Left ventricle myocardium inferior (tissue), 1 donor: Measurements from ENCODE around the gene LARGE1. TPM values are rescaled to one million over a fixed set of nuclear protein-coding genes. Genes with fewer than 3 reads are reported as not detected.

Experiments
- DNase-seq: peaks from one replicate; pipeline ENCODE4 v3.0.0-alpha.2; 2020
- H3K27ac ChIP-seq: fragments of 200-600 bp; replicated peaks from 2 replicates; pipeline ENCODE4 v1.8.0; 2021
- H3K27me3 ChIP-seq: fragments of 200-600 bp; 2 replicates; pipeline ENCODE4 v1.8.0; 2021; ENCODE audit warnings: low read depth
- H3K36me3 ChIP-seq: fragments of 200-600 bp; 2 replicates; pipeline ENCODE4 v1.8.0; 2021
- H3K4me1 ChIP-seq: fragments of 200-600 bp; 2 replicates; pipeline ENCODE4 v1.8.0; 2021
- H3K4me3 ChIP-seq: fragments of 200-600 bp; 2 replicates; pipeline ENCODE4 v1.8.0; 2021; ENCODE audit warnings: mild to moderate bottlenecking, moderate library complexity
- H3K9me3 ChIP-seq: fragments of 200-600 bp; replicated peaks from 2 replicates; pipeline ENCODE4 v1.8.0; 2021
- CTCF ChIP-seq: fragments of 200-600 bp; IDR thresholded peaks from 2 replicates; pipeline ENCODE4 v1.8.0; 2021; ENCODE audit warnings: antibody characterized with exemption, mild to moderate bottlenecking, borderline replicate concordance
- intact Hi-C: fragments of 100-400 bp; cut with micrococcal nuclease; formaldehyde crosslinking; loops from one replicate; pipeline ENCODE4 v1.11.0; 2022
- total RNA-seq: library from RNA; stranded (reverse); fragmentation: NEBNext Ultra II Directional; extraction: Animal tissue kit (Norgen Biotek cat#: 25700); gene quantifications from one replicate; pipeline ENCODE4 v1.2.1, GENCODE V29; 2021
- donor health status: DM: no; HTN: yes; CAD: no; lungs with severe emphysema.

Gene LARGE1
- total RNA-seq, 1 donor from 2014 or later: 117 TPM

GRCh38 chr22:33353502-33353901 lies 566.8 kb downstream of the LARGE1 start:
- Histone ChIP-seq H3K9me3 (no peaks in the 10 kb centered on the region), H3K27ac (no peak overlapping the region), H3K4me3 (no peak overlapping the region), H3K36me3 (peaks cover 13% of the 10 kb centered on the region), H3K27me3 (no peaks in the 10 kb centered on the region), H3K4me1 (peaks cover 28% of the 10 kb centered on the region)
- DNase-seq: no peak
- TF ChIP-seq CTCF: no peak
- intact Hi-C loops: no loop called here

GRCh38 chr22:33352768-33353167 lies 567.5 kb downstream of the LARGE1 start:
- Histone ChIP-seq H3K9me3 (no peaks in the 10 kb centered on the region), H3K4me1 (peaks cover 28% of the 10 kb centered on the region), H3K36me3 (peaks cover 13% of the 10 kb centered on the region), H3K27ac (no peak overlapping the region), H3K27me3 (no peaks in the 10 kb centered on the region), H3K4me3 (no peak overlapping the region)
- TF ChIP-seq CTCF: no peak
- DNase-seq: no peak
- intact Hi-C loops: no loop called here

- DNase-seq: no peak
- peaks cover 9% of the 10 kb centered on the region for H3K36me3 ChIP-seq
- no peak overlapping the region for H3K4me3 ChIP-seq
- H3K27me3 ChIP-seq: no peaks in the 10 kb centered on the region
- intact Hi-C loops: no loop called here
- H3K9me3 ChIP-seq: no peaks in the 10 kb centered on the region
- peaks cover 24% of the 10 kb centered on the region for H3K4me1 ChIP-seq
- TF ChIP-seq CTCF: no peak
- H3K27ac ChIP-seq: no peak overlapping the region
Measured at GRCh38 chr22:33350961-33351360, 569.3 kb downstream of the LARGE1 start.

- intact Hi-C loops: no loop called here
- H3K27me3 ChIP-seq: no peaks in the 10 kb centered on the region
- TF ChIP-seq CTCF: no peak
- no peaks in the 10 kb centered on the region for H3K9me3 ChIP-seq
- peaks cover 9% of the 10 kb centered on the region for H3K36me3 ChIP-seq
- DNase-seq: no peak
- H3K4me1 ChIP-seq: peaks cover 20% of the 10 kb centered on the region
- H3K4me3 ChIP-seq: no peak overlapping the region
- H3K27ac ChIP-seq: no peak overlapping the region
Measured at GRCh38 chr22:33350491-33350890, 569.8 kb downstream of the LARGE1 start.

- H3K27me3 ChIP-seq: no peaks in the 10 kb centered on the region
Measured at GRCh38 chr22:33347002-33347401, 573.3 kb downstream of the LARGE1 start.

More at GRCh38 chr22:33347002-33347401, 573.3 kb downstream of the LARGE1 start:
- DNase-seq: no peak
- Histone ChIP-seq H3K4me3 (no peak overlapping the region), H3K9me3 (no peaks in the 10 kb centered on the region), H3K36me3 (peaks cover 12% of the 10 kb centered on the region), H3K4me1 (no peaks in the 10 kb centered on the region), H3K27ac (no peak overlapping the region)
- TF ChIP-seq CTCF: no peak
- intact Hi-C loops: no loop called here
